Neural cell (in vitro differentiated cells): ENCODE measurements around the gene TSPEAR. TPM values are rescaled to one million over a fixed set of nuclear protein-coding genes. Genes with fewer than 3 reads are reported as not detected.

Experiments
- H2AFZ ChIP-seq: fragments of 200-600, 300-800 bp; sonication (generic), shearing (Covaris generic); 2 replicates; pipeline ENCODE4 v1.6.0; 2014; ENCODE audit warnings: low read depth, mild to moderate bottlenecking, antibody characterized with exemption, low read length, moderate library complexity
- H3F3A ChIP-seq: fragments of 200-600 bp; shearing (Covaris generic); 2 replicates; pipeline ENCODE4 v1.6.1; 2016; ENCODE audit warnings: mild to moderate bottlenecking, moderate library complexity, mixed read lengths, antibody characterized with exemption, low read length; ENCODE audit not compliant: insufficient read depth, poor library complexity, severe bottlenecking
- H3K27ac ChIP-seq: fragments of 200-600, 300-800 bp; sonication (generic), shearing (Covaris generic); 2 replicates; pipeline ENCODE4 v1.5.1; 2014; ENCODE audit warnings: mild to moderate bottlenecking, low read length, moderate library complexity
- H3K27me3 ChIP-seq: fragments of 300-800, 200-600 bp; sonication (generic), shearing (Covaris generic); 2 replicates; pipeline ENCODE4 v1.6.0; 2014; ENCODE audit warnings: mild to moderate bottlenecking, low read depth, low read length, moderate library complexity; ENCODE audit not compliant: insufficient read depth
- H3K36me3 ChIP-seq: fragments of 300-800, 200-600 bp; sonication (generic), shearing (Covaris generic); 2 replicates; pipeline ENCODE4 v1.5.1; 2014; ENCODE audit warnings: mild to moderate bottlenecking, antibody characterized with exemption, low read length, moderate library complexity; ENCODE audit not compliant: insufficient read depth
- H3K4me2 ChIP-seq: fragments of 300-800, 200-600 bp; sonication (generic), shearing (Covaris generic); 2 replicates; pipeline ENCODE4 v1.6.0; 2014; ENCODE audit warnings: mild to moderate bottlenecking, low read length
- H3K4me3 ChIP-seq: fragments of 300-800, 200-600 bp; sonication (generic), shearing (Covaris generic); 2 replicates; pipeline ENCODE4 v1.5.1; 2014; ENCODE audit warnings: mild to moderate bottlenecking, low read length, moderate library complexity
- H3K79me2 ChIP-seq: fragments of 200-600 bp; shearing (Covaris generic); replicated peaks from 2 replicates; pipeline ENCODE4 v1.6.0; 2014; ENCODE audit warnings: mild to moderate bottlenecking, low read length, moderate library complexity; ENCODE audit not compliant: insufficient read depth
- H3K9ac ChIP-seq: fragments of 300-800, 200-600 bp; sonication (generic), shearing (Covaris generic); 2 replicates; pipeline ENCODE4 v1.6.1; 2016; ENCODE audit warnings: mild to moderate bottlenecking, low read length, mixed read lengths
- H3K9me2 ChIP-seq: fragments of 200-600 bp; shearing (Covaris generic); 2 replicates; pipeline ENCODE4 v1.6.1; 2016; ENCODE audit warnings: mild to moderate bottlenecking, low read length, mixed read lengths; ENCODE audit not compliant: insufficient read depth
- H3K9me3 ChIP-seq: fragments of 200-600, 300-800 bp; sonication (generic), shearing (Covaris generic); 2 replicates; pipeline ENCODE4 v1.6.1; 2016; ENCODE audit warnings: mild to moderate bottlenecking, mixed run types, low read length, moderate library complexity, mixed read lengths
- H4K20me1 ChIP-seq: fragments of 200-600 bp; shearing (Covaris generic); 2 replicates; pipeline ENCODE4 v1.6.1; 2016; ENCODE audit warnings: mild to moderate bottlenecking, mixed run types; ENCODE audit not compliant: insufficient read depth
- CTCF ChIP-seq: fragments of 450-650 bp; IDR thresholded peaks from 2 replicates; pipeline ENCODE4 v1.5.1; 2014; ENCODE audit warnings: antibody characterized with exemption, mild to moderate bottlenecking, moderate library complexity; ENCODE audit not compliant: poor library complexity, severe bottlenecking
- EP300 ChIP-seq: fragments of 450-650 bp; conservative IDR thresholded peaks from 2 replicates; pipeline ENCODE4 v1.6.1; 2014; ENCODE audit warnings: antibody characterized with exemption, mild to moderate bottlenecking, moderate library complexity; ENCODE audit not compliant: poor library complexity, severe bottlenecking
- EZH2 ChIP-seq: fragments of 200-600, 300-800 bp; shearing (Covaris generic), sonication (generic); IDR thresholded peaks from 2 replicates; pipeline ENCODE4 v1.6.1; 2014; ENCODE audit warnings: antibody characterized with exemption, low read length, borderline replicate concordance, mild to moderate bottlenecking; ENCODE audit not compliant: insufficient read depth, poor library complexity, severe bottlenecking
- MXI1 ChIP-seq: fragments of 450-650 bp; conservative IDR thresholded peaks from 2 replicates; pipeline ENCODE4 v1.6.1; 2014; ENCODE audit warnings: antibody characterized with exemption, mild to moderate bottlenecking; ENCODE audit not compliant: poor library complexity, severe bottlenecking
- POLR2AphosphoS5 ChIP-seq: IDR thresholded peaks from 2 replicates; pipeline ENCODE4 v1.6.1; 2012
- RAD21 ChIP-seq: fragments of 450-650 bp; conservative IDR thresholded peaks from 2 replicates; pipeline ENCODE4 v1.6.1; 2014; ENCODE audit warnings: antibody characterized with exemption, mild to moderate bottlenecking, moderate library complexity
- REST ChIP-seq: IDR thresholded peaks from 2 replicates; pipeline ENCODE4 v1.6.1; 2012; ENCODE audit warnings: borderline replicate concordance
- SMC3 ChIP-seq: fragments of 450-650 bp; conservative IDR thresholded peaks from 2 replicates; pipeline ENCODE4 v1.6.1; 2014; ENCODE audit warnings: antibody characterized with exemption, mild to moderate bottlenecking, moderate library complexity; ENCODE audit not compliant: poor library complexity
- TAF1 ChIP-seq: IDR thresholded peaks from 2 replicates; pipeline ENCODE4 v1.6.1; 2012; ENCODE audit warnings: low read depth
- polyA plus RNA-seq: library from polyadenylated mRNA; depleted of rRNA; stranded (reverse); fragments of >200 nt; gene quantifications from 2 replicates; pipeline ENCODE4 v1.2.3, GENCODE V29; 2014

Gene TSPEAR
- polyA plus RNA-seq, 1 donor from 2014 or later = 0.19 TPM

- no peak for TF ChIP-seq EZH2
- no peak for TF ChIP-seq REST
- no peak for TF ChIP-seq MXI1
- no peak for TF ChIP-seq TAF1
- TF ChIP-seq RAD21 = no peak
- no peak for TF ChIP-seq SMC3
- no peak for TF ChIP-seq CTCF
- no peak for TF ChIP-seq EP300
- no peak for TF ChIP-seq POLR2AphosphoS5
- Histone ChIP-seq H3K36me3 (no peaks in the 10 kb centered on the region), H3K4me2 (no peak overlapping the region), H3K9me3 (no peaks in the 10 kb centered on the region), H3K27ac (no peak overlapping the region), H4K20me1 (no peaks in the 10 kb centered on the region), H3K9me2 (no peaks in the 10 kb centered on the region), H3K27me3 (no peaks in the 10 kb centered on the region), H3F3A (no peaks in the 10 kb centered on the region), H3K79me2 (no peaks in the 10 kb centered on the region), H2AFZ (no peak overlapping the region), H3K4me3 (no peak overlapping the region), H3K9ac (no peak overlapping the region)
These were observed 28.7 kb downstream of the TSPEAR start for GRCh38 chr21:44682580-44683151.

GRCh38 chr21:44681861-44682579, 29.4 kb downstream of the TSPEAR start, which contains the start of gene KRTAP12-1:
Gene KRTAP12-1 (minus strand): TSS chr21:44682163. CDS start chr21:44682123, 40 bp downstream.
- Histone ChIP-seq H4K20me1 (no peaks in the 10 kb centered on the region), H3K9ac (no peak within 1 kb of the TSS), H3K36me3 (no peaks in the 10 kb centered on the region), H3K4me2 (no peak within 1 kb of the TSS), H3K27ac (no peak within 1 kb of the TSS), H3K9me2 (no peaks in the 10 kb centered on the region), H3K79me2 (no peaks in the 10 kb centered on the region), H2AFZ (no peak within 1 kb of the TSS), H3K4me3 (no peak within 1 kb of the TSS), H3F3A (no peaks in the 10 kb centered on the region), H3K27me3 (no peaks in the 10 kb centered on the region), H3K9me3 (no peaks in the 10 kb centered on the region)
- no peak for TF ChIP-seq MXI1
- TF ChIP-seq RAD21 = no peak
- no peak for TF ChIP-seq REST
- no peak for TF ChIP-seq EP300
- no peak for TF ChIP-seq SMC3
- TF ChIP-seq EZH2 = no peak
- no peak for TF ChIP-seq TAF1
- TF ChIP-seq POLR2AphosphoS5 = no peak
- TF ChIP-seq CTCF = no peak
